ENCODE results near the gene ABR.

DNA sequence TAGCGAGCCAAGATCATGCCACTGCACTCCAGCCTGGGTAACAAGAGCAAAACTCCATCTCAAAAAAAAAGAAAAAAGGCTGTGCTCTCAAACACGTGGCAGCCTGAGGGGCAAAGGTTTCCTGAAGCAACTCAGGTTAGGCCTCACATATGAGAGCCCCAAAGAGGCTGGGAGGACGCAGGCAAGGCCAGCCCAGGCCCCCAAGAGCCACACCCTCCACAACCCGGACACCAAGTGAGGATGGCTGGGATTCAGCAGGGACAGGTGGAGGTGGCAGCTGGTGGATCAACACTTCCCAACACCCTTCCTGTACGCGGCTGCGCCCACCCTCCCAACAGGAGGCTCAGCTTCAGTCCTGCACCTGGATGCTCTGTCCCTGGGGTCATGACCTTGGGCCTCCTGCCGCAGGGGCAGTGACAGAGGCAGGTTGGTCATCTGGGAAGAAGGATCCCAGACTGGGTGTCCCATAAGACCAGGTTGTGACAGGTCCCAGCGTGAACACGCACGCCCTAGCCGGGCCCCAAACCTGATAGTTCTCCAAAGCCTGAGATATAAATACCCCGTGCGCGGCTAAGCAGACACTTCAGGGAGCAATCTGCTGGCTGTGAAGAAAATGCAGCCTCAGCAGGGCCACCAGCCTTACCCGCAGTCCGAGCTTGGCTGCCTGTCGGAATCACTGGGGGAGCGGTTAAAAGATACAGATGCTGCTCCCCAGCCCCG is 104.7 kb downstream of the ABR start:
- TF ChIP-seq, protein P1, sequence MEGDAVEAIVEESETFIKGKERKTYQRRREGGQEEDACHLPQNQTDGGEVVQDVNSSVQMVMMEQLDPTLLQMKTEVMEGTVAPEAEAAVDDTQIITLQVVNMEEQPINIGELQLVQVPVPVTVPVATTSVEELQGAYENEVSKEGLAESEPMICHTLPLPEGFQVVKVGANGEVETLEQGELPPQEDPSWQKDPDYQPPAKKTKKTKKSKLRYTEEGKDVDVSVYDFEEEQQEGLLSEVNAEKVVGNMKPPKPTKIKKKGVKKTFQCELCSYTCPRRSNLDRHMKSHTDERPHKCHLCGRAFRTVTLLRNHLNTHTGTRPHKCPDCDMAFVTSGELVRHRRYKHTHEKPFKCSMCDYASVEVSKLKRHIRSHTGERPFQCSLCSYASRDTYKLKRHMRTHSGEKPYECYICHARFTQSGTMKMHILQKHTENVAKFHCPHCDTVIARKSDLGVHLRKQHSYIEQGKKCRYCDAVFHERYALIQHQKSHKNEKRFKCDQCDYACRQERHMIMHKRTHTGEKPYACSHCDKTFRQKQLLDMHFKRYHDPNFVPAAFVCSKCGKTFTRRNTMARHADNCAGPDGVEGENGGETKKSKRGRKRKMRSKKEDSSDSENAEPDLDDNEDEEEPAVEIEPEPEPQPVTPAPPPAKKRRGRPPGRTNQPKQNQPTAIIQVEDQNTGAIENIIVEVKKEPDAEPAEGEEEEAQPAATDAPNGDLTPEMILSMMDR (IDR thresholded peaks at IDR 0.05) = no peak
- no peak for TF ChIP-seq POLR2A (IDR thresholded peaks at IDR 0.05)

Measured in adrenal gland (tissue), 5 donors.